ENCODE data around the gene GMPR.
"Not testable (repeated sequence)": the region's sequence is repeated elsewhere in the genome, so short reads cannot be mapped to it uniquely, and the experiment has no call there.

The GMPR gene

GRCh38 chr6:16226117-16227047, 12.0 kb upstream of the GMPR start:
- not testable (repeated sequence) for DNase-seq

DNA sequence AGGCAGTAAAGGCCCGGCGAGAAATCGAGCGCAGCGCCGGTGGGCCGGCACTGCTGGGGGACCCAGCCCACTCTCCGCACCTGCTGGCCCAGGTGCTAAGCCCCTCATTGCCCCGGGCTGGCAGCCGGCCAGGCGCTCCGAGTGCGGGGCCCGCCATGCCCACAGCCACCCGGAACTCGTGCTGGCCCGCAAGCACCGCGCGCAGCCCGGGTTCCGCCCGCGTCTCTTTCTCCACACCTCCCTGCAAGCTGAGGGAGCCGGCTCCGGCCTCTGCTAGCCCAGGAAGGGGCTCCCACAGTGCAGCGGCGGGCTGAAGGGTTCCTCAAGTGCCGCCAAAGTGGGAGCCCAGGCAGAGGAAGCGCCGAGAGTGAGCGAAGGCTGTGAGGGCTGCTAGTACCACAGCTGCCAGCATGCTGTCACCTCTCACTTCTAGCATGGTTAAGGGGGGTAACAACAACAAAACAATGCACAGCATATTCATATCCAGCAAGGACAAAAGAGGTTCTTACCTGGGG, 11.3 kb upstream of the GMPR start:
- DNase-seq = no peak

DNA sequence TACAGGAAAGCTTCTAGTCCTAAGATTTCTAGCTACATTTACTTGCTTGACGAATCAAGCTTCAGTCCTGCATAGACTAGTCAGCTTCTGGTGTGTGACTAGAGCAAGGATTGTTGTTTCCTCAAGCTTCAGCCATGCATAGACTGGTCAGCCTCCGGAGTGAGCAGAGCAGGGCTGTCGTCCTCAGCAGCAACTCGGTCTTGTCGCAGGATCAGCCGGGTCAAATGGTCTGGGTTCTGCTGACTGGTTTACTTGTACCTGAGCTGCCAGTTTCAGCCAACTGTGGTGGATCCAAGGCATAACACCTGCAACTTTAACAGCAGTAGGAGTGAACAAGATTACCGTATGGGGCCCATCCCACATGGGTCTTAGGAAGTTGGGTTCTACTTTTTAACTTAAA, 10.8 kb upstream of the GMPR start:
- no peak for DNase-seq

GRCh38 chr6:16228043-16228442, 10.3 kb upstream of the GMPR start:
- DNase-seq = no peak

DNA sequence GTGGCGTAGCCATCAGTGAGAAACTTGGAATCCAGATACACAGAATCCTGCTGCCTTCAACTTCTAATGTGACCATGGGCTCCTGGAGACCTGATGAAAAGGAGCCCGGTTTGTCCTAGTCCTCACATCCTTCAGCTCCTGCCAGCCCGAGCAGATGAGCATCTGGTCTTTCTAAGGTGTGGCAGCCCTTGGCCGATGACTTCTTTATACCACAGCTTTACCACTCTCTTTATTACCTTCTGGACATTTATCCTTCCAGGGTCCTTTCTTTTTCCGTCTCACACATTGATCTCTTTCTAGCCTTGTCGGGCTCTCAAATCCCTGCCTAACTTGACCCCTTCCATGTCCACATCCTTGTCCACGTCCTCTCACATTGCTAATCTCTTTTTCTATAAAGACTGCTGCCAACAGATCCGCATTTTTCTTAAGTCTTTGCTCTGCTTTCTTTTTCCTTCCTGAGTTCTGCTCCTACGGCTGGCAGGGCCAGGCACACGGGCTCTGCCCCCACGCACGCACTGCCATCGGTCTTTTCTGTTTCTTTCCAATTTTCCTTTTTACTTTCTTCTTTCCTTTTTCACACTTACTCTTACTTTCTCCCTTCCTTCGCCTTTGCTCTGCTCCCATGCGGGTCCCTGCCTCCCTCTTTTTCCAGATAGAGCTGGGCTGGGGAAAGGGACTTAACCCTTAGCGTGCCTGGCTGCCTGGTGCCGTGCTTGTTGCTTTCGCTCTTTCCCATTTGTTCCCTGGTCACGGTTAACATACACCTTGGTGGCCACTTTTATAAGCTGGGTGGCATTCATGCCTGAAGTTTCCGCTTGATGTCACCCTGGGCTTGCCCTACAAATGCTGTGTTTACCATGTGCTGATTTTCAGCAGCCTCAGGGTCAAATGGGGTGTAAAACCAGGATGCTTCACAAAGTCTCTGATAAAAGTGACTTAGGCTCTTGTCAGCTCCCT, 9.4 kb upstream of the GMPR start:
- no peak for DNase-seq

GRCh38 chr6:16229700-16230099, 8.7 kb upstream of the GMPR start:
- DNase-seq = no peak

- no peak for DNase-seq
Measured at GRCh38 chr6:16230953-16231352, 7.4 kb upstream of the GMPR start.

DNA sequence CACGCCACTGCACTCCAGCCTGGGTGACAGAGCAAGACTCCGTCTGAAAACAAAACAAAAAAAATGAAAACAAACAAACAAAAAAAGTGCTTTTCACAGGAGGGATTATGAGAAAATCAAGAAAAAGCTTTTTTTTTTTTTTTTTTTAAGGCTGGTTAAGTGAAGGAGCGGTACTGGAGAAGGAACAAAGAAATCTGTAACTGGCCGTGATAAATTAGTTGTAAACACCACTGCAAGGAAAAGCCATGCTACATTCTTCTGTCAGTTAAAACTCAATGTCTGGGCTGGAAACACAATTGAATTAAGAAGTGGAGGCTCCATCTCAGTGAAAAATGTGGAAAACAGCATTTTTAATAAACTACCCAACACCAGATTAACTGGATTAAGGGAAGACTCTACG, 6.3 kb upstream of the GMPR start:
- no peak for DNase-seq

GRCh38 chr6:16236009-16236501, 2.3 kb upstream of the GMPR start:
- no peak for DNase-seq

- DNase-seq = no peak
Measured at GRCh38 chr6:16236631-16237199, 1.7 kb upstream of the GMPR start.

DNA sequence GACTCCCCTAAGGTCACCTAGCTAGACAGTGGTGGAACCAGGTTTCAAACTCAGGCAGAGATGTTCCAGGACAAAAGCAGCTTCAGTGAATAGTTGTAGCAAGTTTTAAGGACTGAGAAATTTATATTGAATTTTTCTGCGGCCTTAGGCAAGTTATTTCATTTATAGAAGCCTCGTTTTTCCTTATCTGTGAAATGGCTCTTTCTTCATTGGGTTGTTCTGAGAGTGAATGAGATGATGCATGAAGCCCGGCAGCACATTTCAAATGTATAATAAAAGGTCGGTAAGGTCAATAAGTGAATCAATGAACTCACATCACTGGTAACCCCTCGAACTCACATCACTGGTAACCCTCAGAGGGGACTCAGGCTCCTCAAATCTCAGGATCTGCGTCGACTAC, 1.1 kb upstream of the GMPR start:
- no peak for DNase-seq

DNA sequence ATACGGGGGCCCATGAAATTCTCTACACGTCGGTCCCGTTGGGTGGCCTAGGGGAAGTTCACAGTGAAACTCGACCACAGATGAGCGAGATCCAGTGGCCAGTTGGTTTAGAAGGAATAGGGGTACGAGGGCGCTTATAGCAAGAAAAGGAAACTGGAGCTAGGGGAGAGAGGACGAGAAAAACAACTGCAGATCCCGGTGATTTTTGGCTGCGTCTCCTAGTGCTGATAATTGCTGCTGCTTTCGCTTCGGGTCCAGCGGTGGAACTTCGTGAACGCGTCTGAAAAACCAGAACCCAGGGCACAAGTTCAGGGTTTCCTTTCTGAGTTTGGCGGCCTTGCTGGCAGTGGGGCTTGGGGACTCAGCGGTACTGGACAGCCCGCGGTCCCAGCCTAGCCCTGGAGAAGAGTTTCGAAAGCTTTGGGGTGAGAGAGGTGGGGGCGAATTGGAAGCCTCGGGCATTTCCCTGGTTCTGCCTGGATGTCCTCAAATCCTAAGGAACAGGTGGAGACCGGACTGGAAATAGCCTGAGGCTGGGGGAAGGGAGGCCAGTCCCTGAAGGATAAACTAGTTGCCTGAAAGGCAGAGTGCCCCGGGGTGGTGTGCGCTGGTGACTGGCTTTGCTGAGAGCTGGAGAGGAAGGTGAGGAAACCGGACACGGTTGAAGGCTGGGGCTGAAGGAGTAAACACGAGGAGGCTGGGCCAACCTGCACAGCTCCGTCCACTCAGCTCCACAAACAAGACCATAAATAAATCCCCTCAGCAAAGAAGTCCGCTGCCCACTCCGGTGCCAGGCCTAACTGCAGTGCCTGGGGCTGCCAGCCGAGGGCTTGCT, 793 bp downstream of the GMPR start:
- no peak for DNase-seq

- no peak for DNase-seq
Measured at GRCh38 chr6:16239798-16240123, 1.4 kb downstream of the GMPR start.

DNA sequence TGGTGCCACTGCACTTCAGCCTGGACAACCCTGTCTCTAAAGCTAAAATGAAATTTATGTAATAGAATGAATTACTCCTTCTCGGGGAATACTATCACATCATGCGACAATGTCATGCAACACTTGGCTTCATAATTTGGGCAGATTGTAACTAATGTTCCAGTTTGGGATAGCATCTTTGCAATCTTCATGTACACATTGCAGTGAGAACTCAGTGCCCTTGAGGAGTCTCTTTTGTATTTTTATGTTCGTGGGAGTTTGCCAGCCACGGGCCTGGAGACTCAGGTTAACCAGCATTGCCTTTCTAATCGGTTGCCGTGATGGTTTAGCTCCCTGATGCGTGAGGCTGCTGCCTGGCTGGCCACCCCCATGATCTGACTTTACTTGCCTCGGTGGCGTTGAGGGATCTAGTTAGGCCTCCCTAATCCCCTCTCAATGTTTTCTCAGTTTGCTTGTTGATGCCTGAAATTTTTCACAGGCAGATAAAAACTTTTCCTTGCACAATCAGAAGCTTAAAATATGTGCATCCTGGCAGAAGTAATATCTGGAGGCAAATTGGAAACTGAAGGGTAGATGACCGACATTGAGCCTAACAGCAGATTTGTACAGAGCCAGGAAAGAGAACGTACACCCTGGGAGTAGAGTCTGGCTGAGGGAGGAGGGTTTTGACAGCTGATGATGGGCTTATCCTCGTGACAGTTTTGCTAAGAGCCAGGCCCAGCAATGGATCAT, 2.4 kb downstream of the GMPR start:
- DNase-seq = no peak

DNA sequence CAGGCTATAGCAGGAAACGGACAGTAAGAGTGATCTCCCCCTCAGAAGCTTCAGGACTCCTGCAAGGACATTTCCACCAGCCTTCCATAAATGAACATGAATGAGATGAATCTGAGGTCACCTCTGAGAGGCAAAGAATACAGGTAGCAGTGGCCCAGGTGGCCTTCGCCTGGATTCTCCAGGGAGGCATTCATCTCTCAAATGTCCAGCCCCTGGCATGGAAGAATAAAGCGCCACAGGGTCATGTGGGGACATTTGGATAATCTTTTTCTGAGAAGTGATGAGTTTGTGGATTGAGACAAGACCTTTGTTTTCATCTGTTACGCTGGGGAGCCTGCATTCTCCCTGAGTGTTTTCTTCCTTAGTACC, 2.9 kb downstream of the GMPR start:
- DNase-seq = no peak

DNA sequence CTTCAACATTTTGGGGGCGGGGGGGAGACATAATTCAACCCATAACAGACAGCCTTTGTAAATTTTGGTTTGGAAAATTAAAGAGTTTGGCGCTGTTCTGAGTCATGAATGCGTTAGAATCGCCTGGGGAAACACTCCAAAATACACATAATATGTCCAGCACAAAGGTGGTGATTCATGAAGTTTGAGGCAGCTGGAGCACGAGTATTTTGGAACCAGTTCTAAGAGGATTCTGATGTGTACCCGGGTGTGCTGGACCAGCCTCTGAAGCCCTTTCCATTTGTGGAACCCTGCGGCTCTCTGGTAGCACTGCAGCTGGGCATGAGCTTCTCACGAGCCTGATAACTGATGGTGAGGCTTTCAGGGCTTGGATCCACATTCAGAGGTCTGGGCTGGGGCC, 4.7 kb downstream of the GMPR start:
- no peak for DNase-seq

DNA sequence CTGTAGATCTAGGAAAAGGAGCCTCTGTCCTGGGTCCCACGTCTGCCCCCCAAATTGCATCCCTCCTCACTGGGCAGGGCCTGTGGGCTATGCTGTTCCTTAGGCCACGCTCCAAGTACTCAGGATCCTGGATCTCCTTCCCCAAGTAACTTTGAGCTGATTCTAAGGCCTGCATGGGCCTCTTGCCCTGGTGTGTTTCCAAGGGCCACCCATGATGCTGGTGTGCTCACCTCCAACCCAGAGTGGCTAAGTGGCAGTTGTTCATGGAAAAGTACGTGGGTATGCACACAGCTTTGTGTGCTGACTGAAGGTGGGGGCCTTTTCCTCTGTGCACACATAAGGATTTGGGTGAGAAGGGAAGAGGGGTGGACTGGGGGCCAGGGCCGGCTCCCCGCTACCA, 5.3 kb downstream of the GMPR start:
- no peak for DNase-seq

DNA sequence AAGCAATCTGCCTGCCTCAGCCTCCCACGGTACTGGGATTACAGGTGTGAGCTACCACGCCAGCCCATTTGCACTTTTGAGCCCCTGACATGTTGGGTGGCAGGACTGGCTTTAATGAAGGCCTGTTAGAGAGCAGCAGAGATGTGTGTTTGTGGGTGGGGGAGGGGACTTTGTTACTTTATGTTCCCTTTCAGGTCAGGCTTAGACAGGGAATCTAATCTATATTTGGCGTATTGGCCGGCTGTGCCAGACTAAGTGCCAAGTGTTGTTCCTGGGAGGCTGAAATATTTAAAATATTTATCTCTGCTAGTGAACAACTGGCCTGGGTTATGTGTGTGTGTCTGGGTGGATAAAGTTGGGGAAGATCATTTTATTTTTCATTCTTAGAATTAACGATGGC, 6.1 kb downstream of the GMPR start:
- no peak for DNase-seq

DNA sequence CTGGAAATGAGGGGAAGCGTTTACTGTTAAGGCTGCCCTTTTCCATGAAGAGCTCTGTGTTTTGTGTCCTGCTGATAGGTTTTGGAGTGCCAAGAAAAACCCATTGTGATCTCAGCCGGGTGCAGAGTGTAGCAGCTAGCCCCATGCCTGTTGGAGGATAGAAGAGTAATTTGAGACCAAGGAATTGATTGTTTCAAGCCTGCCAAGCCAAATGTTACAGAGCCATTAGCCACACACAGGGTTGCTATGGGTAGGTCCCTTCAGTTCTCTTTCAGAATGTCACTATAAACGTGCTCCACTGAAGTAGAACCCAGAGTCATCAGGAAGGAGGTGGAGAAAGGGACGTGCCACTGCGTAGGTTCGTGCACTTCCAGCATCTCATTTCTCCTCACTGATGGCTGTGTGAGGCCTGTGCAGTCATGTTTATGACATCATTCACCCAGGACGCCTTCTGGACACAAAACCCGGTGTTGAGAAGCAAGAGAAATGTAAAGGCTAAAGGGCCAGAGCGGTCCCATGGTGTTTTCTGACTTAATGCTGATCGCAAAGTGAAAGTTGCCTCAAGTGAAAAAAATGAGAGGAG, 6.6 kb downstream of the GMPR start:
- DNase-seq = no peak

GRCh38 chr6:16248271-16248853, 10.0 kb downstream of the GMPR start:
- DNase-seq = no peak

DNA sequence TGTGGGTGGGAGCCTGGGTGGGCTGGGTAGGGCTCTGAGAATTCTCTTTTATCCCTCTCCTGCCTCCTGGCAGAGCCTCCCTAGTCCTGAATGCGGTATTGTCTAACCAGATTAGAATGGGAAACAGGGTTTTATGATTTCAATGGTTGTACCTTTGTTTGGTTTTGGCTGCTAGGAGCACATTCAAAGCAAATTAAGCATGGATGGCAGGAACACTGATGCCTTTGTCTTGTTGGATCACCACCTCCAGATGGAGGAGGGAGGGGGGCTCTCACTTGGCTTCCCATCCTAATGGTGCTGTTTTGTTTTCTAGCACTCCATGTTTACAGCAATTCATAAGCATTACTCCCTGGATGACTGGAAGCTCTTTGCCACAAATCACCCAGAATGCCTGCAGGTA, 11.6 kb downstream of the GMPR start:
- no peak for DNase-seq

Measured in DMS 273 treated with DMSO at 0.1 percent for 48 hours (cell line).